Hepatocyte (in vitro differentiated cells): ENCODE results near the gene WTAP.

Experiments used
- CTCF ChIP-seq: fragments of 200-600 bp; sonication (generic); IDR thresholded peaks from 2 replicates; pipeline ENCODE4 v1.5.1; 2016; ENCODE audit warnings: antibody characterized with exemption, mild to moderate bottlenecking; ENCODE audit not compliant: poor library complexity
- EZH2 ChIP-seq: fragments of 200-600 bp; sonication (generic); IDR thresholded peaks from 2 replicates; pipeline ENCODE4 v1.6.1; 2016; ENCODE audit warnings: antibody characterized with exemption, mild to moderate bottlenecking, borderline replicate concordance
- EZH2phosphoT487 ChIP-seq: fragments of 200-600 bp; sonication (generic); IDR thresholded peaks from one replicate; pipeline ENCODE4 v1.6.1; 2018; ENCODE audit warnings: antibody characterized with exemption, mild to moderate bottlenecking, low read depth, moderate library complexity; ENCODE audit not compliant: unreplicated experiment, severe bottlenecking

- TF ChIP-seq CTCF = no peak
- TF ChIP-seq EZH2phosphoT487 = no peak
- TF ChIP-seq EZH2 = no peak
Observed at GRCh38 chr6:159736908-159737307, 9.6 kb downstream of the WTAP start.
